ENCODE measurements around the gene FOXP1.

- TF ChIP-seq POLR2A (IDR thresholded peaks at IDR 0.05): no peak
- TF ChIP-seq, protein P1, sequence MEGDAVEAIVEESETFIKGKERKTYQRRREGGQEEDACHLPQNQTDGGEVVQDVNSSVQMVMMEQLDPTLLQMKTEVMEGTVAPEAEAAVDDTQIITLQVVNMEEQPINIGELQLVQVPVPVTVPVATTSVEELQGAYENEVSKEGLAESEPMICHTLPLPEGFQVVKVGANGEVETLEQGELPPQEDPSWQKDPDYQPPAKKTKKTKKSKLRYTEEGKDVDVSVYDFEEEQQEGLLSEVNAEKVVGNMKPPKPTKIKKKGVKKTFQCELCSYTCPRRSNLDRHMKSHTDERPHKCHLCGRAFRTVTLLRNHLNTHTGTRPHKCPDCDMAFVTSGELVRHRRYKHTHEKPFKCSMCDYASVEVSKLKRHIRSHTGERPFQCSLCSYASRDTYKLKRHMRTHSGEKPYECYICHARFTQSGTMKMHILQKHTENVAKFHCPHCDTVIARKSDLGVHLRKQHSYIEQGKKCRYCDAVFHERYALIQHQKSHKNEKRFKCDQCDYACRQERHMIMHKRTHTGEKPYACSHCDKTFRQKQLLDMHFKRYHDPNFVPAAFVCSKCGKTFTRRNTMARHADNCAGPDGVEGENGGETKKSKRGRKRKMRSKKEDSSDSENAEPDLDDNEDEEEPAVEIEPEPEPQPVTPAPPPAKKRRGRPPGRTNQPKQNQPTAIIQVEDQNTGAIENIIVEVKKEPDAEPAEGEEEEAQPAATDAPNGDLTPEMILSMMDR (IDR thresholded peaks at IDR 0.05): no peak
Measured at GRCh38 chr3:71510510-71510909, 73.0 kb downstream of the FOXP1 start.
